ENCODE measurements around the gene ADGRA1. TPM values are rescaled to one million over a fixed set of nuclear protein-coding genes. Genes with fewer than 3 reads are reported as not detected.

Gene ADGRA1
- total and polyA plus RNA-seq, 7 experiments from 2014 or later = not detected

DNA sequence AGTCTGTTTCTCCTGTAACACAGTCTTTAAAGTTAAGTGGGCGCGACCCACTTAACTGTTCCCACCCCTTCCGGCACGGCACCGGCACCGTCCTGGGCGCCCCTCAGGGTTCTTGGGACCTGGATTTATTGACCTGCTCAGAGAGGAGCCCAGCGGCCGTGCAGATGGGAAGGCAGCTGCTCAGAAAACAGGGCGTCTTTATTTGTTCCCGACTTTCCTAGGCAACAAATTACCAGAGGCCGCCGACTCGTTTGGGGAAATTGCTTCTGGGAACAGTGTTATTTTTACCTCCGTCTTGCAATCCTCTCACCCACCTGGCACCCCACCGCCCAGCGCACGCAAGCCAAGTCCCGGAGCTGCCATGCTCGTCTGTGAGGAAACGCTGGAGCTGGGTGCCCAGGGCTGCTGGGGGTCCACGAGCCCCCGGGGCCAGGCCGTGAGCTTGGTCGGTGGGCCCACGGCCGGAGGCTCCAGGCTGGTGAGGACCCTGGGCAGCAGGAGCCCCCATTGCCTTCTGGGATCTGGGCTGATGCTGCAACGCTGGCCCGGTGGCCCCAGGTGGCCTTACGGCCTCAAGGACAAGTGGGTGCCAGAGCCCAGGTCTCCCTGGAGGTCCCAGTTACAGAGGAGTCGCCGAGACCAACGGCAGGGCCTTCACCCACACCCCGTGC lies 14.9 kb upstream of the ADGRA1 start:
- H3K27ac ChIP-seq (ENCODE audit: low read depth, low read length) = no peak overlapping the region
- H3K27me3 ChIP-seq (ENCODE audit: control insufficient read depth in 2 of 2, insufficient read depth in 2 of 2, low read length in 2 of 2) = no peaks in the 10 kb centered on the region
- no peaks in the 10 kb centered on the region for H3K36me3 ChIP-seq (ENCODE audit: control insufficient read depth in 2 of 3, insufficient read depth in 3 of 3, low read length in 3 of 3)
- no peaks in the 10 kb centered on the region for H3K9me3 ChIP-seq (ENCODE audit: control insufficient read depth in 2 of 3, low read length in 3 of 3)
- no peaks in the 10 kb centered on the region for H3K4me1 ChIP-seq (ENCODE audit: control insufficient read depth in 2 of 2, insufficient read depth in 2 of 2, low read length in 2 of 2)
- ChIA-PET POLR2A (no interaction called here), CTCF (no interaction called here)
- Mint-ChIP-seq H3K27me3 (peaks cover 0 to 16% (median 3%) of the 10 kb centered on the region in 5 donors), H3K4me1 (no peaks in the 10 kb centered on the region), H3K27ac (no peak overlapping the region), H3K9me3 (peaks cover 0 to 2% (median 0%) of the 10 kb centered on the region in 11 donors), H3K4me3 (no peak overlapping the region), H3K36me3 (no peaks in the 10 kb centered on the region)
- intact Hi-C loops (cut with micrococcal nuclease) = no loop called here
- DNase-seq (no peak), ATAC-seq (no peak)
- no peak overlapping the region for H3K4me3 ChIP-seq (ENCODE audit: low read length)

DNA sequence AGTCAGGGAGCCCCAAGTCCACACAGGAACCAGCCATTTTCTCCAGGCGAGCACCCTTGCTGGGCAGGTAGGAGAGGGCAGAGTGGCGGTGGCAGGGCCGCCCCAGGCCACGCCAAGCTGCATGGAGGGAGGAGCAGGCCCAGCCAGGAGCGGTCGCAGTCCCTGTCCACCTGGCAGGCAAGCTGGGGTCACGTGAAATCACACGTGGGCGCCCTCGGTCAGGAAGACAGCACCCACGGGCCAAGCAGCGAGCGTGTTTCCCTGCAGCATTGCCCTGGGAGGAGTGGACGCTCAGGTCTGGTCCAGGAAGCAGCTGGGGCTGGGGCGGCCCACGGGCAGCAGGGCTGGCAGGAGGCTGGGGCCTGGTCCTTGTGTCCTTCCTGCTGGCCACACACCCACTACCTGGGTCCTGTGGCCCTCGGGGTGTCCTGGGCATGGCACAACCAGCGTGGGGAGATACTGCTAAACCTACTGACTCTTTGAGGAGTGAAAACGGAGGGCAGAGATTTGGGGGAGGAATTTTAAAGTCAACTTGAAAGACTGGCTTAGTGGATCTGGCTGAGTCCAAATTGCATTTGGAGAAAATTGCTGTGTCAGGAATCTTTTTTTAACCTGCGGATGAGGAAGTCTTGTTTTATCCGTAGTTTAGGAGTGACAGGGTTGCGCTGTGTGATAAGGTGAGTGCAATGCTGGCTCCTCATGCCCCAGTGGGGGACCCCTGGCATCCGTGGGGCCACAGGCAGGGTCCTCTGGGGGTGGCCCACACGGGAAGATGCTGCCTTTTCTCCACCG lies 12.2 kb upstream of the ADGRA1 start:
- Histone ChIP-seq H3K4me1 (ENCODE audit: control insufficient read depth in 2 of 2, insufficient read depth in 2 of 2, low read length in 2 of 2) (no peaks in the 10 kb centered on the region), H3K4me3 (ENCODE audit: low read length) (no peak overlapping the region), H3K27me3 (ENCODE audit: control insufficient read depth in 2 of 2, insufficient read depth in 2 of 2, low read length in 2 of 2) (no peaks in the 10 kb centered on the region), H3K9me3 (ENCODE audit: control insufficient read depth in 2 of 3, low read length in 3 of 3) (no peaks in the 10 kb centered on the region), H3K27ac (ENCODE audit: low read depth, low read length) (no peak overlapping the region), H3K36me3 (ENCODE audit: control insufficient read depth in 2 of 3, insufficient read depth in 3 of 3, low read length in 3 of 3) (no peaks in the 10 kb centered on the region)
- ChIA-PET CTCF (no interaction called here), POLR2A (no interaction called here)
- ATAC-seq = no peak
- Mint-ChIP-seq H3K4me1 (no peaks in the 10 kb centered on the region), H3K9me3 (peaks cover 0 to 2% (median 0%) of the 10 kb centered on the region in 11 donors), H3K36me3 (no peaks in the 10 kb centered on the region), H3K27ac (no peak overlapping the region), H3K27me3 (peaks cover 0 to 16% (median 3%) of the 10 kb centered on the region in 5 donors), H3K4me3 (no peak overlapping the region)
- intact Hi-C loops (cut with micrococcal nuclease) = no loop called here
- DNase-seq = no peak

DNA sequence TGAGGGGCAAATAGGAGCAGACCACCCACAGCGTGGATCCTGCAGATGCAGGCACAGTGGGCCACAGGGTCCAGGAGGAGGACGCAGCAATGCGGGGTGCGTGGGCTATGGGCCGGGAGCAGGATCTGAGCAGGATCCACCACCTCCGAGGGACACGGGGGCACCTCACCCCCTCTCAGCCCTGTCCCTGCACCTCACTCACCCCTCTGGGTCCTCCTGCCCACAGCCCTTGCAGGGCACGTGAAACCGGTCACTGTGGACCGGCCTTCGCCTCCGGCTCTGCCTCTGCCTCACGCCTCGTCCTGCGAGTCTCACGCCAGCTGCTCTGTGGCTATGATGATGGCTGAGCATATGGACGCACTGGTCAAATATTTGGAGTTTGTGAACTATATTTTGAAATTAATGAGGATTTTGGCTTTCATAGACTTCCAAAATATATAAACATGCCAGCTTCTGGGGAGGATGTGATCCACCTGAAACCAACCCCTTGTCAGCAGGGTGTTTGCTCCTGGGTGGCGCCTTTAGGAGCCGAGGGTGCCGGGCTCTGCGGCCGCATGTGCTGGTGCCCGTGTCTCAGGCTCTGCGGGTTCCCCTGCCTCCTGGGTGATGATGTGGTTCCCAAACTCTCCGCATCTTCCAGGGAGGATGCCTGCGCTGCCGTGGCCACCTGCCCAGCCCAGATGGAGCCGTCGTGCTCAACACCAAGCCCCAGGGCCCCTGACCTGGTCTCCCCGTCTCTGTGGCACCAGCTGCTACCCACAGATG lies 11.3 kb upstream of the ADGRA1 start:
- Histone ChIP-seq H3K9me3 (ENCODE audit: control insufficient read depth in 2 of 3, low read length in 3 of 3) (no peaks in the 10 kb centered on the region), H3K27me3 (ENCODE audit: control insufficient read depth in 2 of 2, insufficient read depth in 2 of 2, low read length in 2 of 2) (no peaks in the 10 kb centered on the region), H3K4me1 (ENCODE audit: control insufficient read depth in 2 of 2, insufficient read depth in 2 of 2, low read length in 2 of 2) (no peaks in the 10 kb centered on the region), H3K36me3 (ENCODE audit: control insufficient read depth in 2 of 3, insufficient read depth in 3 of 3, low read length in 3 of 3) (no peaks in the 10 kb centered on the region), H3K27ac (ENCODE audit: low read depth, low read length) (no peak overlapping the region), H3K4me3 (ENCODE audit: low read length) (no peak overlapping the region)
- Mint-ChIP-seq H3K27me3 (peaks cover 0 to 16% (median 3%) of the 10 kb centered on the region in 5 donors), H3K36me3 (no peaks in the 10 kb centered on the region), H3K9me3 (peaks cover 0 to 2% (median 0%) of the 10 kb centered on the region in 11 donors), H3K4me3 (no peak overlapping the region), H3K27ac (no peak overlapping the region), H3K4me1 (no peaks in the 10 kb centered on the region)
- ATAC-seq (no peak), DNase-seq (no peak)
- POLR2A ChIA-PET = no interaction called here
- CTCF ChIA-PET = no interaction called here
- intact Hi-C loops (cut with micrococcal nuclease) = no loop called here

DNA sequence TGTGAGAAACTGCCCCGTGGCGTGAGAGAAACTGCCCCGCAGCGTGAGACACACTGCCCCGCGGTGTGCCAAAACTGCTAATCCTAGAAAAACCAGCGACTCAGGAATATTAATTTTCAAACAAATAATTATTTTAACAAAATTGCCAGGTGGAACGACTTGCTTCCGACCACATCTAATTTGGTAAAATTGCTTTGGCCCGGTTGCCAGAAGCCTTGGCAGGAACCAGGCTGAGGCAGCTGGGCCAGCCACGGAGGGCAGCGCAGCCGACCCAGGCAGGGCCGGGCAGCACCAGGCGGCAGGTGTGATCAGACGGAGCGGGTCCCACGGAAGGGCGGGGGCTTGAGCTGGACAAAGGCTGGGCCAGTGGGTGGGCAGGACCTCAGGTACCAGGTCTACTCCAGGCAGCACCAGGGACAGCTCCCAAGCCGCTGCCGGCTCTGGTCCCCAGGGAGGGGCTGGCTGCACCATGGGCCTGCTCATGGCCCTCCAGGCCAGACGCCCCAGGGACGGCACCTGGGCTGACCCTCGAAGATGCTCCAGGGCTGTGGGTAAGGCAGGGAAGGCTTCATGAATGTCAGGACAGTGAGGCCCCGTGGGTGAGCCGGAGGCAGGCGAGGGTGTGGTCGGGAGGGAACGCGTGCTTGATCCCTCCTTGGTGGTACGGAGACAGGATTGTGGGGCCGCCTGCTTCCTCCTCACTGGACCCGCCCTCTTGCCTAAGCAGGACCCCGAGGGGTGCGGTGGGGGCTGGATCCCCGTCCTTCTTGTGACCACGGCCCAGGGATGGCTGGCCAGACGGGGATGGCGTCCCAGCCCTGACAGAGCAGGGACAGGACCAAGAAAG lies 7.7 kb upstream of the ADGRA1 start:
- POLR2A ChIA-PET = no interaction called here
- Histone ChIP-seq H3K9me3 (ENCODE audit: control insufficient read depth in 2 of 3, low read length in 3 of 3) (no peaks in the 10 kb centered on the region), H3K4me3 (ENCODE audit: low read length) (no peak overlapping the region), H3K36me3 (ENCODE audit: control insufficient read depth in 2 of 3, insufficient read depth in 3 of 3, low read length in 3 of 3) (no peaks in the 10 kb centered on the region), H3K27ac (ENCODE audit: low read depth, low read length) (no peak overlapping the region), H3K4me1 (ENCODE audit: control insufficient read depth in 2 of 2, insufficient read depth in 2 of 2, low read length in 2 of 2) (no peaks in the 10 kb centered on the region), H3K27me3 (ENCODE audit: control insufficient read depth in 2 of 2, insufficient read depth in 2 of 2, low read length in 2 of 2) (no peaks in the 10 kb centered on the region)
- CTCF ChIA-PET = interaction anchor here (0.6 kb wide), 1 partner anchor 488 kb away, joined by 3 read pairs; no protein-coding TSS in a partner anchor
- DNase-seq (no peak), ATAC-seq (no peak)
- Mint-ChIP-seq H3K27ac (no peak overlapping the region), H3K9me3 (no peaks in the 10 kb centered on the region), H3K36me3 (no peaks in the 10 kb centered on the region), H3K4me3 (no peak overlapping the region), H3K27me3 (peaks cover 0 to 15% (median 4%) of the 10 kb centered on the region in 5 donors), H3K4me1 (no peaks in the 10 kb centered on the region)
- intact Hi-C loops (cut with micrococcal nuclease) = no loop called here

DNA sequence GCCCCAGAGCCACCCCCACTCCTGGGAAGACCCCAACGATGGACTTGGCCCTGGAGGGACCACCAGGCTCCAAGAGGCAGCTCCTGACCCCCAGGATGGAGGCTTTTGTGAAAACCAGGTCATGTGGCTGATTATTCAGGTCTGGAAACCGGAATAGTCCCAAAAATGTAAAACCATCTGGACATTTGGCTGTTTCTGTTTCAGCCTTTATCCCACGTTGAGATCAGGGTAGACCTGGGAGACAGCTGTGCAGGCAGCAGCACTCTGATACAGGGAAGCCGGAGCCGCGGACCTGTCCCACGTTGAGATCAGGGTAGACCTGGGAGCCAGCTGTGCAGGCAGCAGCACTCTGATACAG lies 7.1 kb upstream of the ADGRA1 start:
- Mint-ChIP-seq H3K36me3 (no peaks in the 10 kb centered on the region), H3K27me3 (peaks cover 0 to 15% (median 6%) of the 10 kb centered on the region in 5 donors), H3K27ac (no peak overlapping the region), H3K9me3 (no peaks in the 10 kb centered on the region), H3K4me1 (no peaks in the 10 kb centered on the region), H3K4me3 (no peak overlapping the region)
- DNase-seq (no peak), ATAC-seq (no peak)
- CTCF ChIA-PET = interaction anchor here (0.6 kb wide), 1 partner anchor 489 kb away, joined by 3 read pairs; no protein-coding TSS in a partner anchor
- Histone ChIP-seq H3K4me1 (ENCODE audit: control insufficient read depth in 2 of 2, insufficient read depth in 2 of 2, low read length in 2 of 2) (no peaks in the 10 kb centered on the region), H3K27ac (ENCODE audit: low read depth, low read length) (no peak overlapping the region), H3K9me3 (ENCODE audit: control insufficient read depth in 2 of 3, low read length in 3 of 3) (no peaks in the 10 kb centered on the region), H3K4me3 (ENCODE audit: low read length) (no peak overlapping the region), H3K27me3 (ENCODE audit: control insufficient read depth in 2 of 2, insufficient read depth in 2 of 2, low read length in 2 of 2) (no peaks in the 10 kb centered on the region), H3K36me3 (ENCODE audit: control insufficient read depth in 2 of 3, insufficient read depth in 3 of 3, low read length in 3 of 3) (no peaks in the 10 kb centered on the region)
- intact Hi-C loops (cut with micrococcal nuclease) = no loop called here
- POLR2A ChIA-PET = no interaction called here

DNA sequence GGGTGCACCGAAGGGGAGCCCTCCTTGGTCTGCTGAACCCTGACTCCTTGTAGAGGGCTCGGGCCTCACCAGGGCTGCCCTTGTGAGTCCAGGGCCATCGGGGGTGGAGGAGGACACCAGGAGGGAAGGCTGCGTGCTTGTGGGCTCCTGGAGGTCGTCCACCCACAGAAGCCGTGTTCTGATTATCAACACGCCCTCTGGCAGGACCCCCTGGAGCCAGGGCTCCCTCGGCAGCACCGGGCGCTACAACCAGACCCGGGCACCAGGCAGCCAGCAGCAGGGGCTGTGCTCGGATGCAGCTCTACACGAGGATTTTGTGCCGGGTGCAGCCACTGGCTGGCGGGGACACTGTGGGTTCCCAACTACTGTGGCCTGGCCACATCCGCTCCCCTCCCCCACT lies 6.1 kb upstream of the ADGRA1 start:
- ATAC-seq = no peak
- CTCF ChIA-PET = no interaction called here
- Mint-ChIP-seq H3K4me3 (no peak overlapping the region), H3K27me3 (peaks cover 3 to 19% (median 7%) of the 10 kb centered on the region in 5 donors), H3K27ac (no peak overlapping the region), H3K9me3 (no peaks in the 10 kb centered on the region), H3K36me3 (no peaks in the 10 kb centered on the region), H3K4me1 (no peaks in the 10 kb centered on the region)
- Histone ChIP-seq H3K36me3 (ENCODE audit: control insufficient read depth in 2 of 3, insufficient read depth in 3 of 3, low read length in 3 of 3) (no peaks in the 10 kb centered on the region), H3K9me3 (ENCODE audit: control insufficient read depth in 2 of 3, low read length in 3 of 3) (no peaks in the 10 kb centered on the region), H3K27ac (ENCODE audit: low read depth, low read length) (no peak overlapping the region), H3K27me3 (ENCODE audit: control insufficient read depth in 2 of 2, insufficient read depth in 2 of 2, low read length in 2 of 2) (no peaks in the 10 kb centered on the region), H3K4me1 (ENCODE audit: control insufficient read depth in 2 of 2, insufficient read depth in 2 of 2, low read length in 2 of 2) (no peaks in the 10 kb centered on the region), H3K4me3 (ENCODE audit: low read length) (no peak overlapping the region)
- no peak for DNase-seq
- intact Hi-C loops (cut with micrococcal nuclease) = no loop called here
- POLR2A ChIA-PET = no interaction called here

Data from naive thymus-derived CD4-positive, alpha-beta T cell (primary cell).